SK-N-SH (cell line): ENCODE measurements around the gene PKP2. TPM values are rescaled to one million over a fixed set of nuclear protein-coding genes. Genes with fewer than 3 reads are reported as not detected.
A peak's percentile ranks its signal among the peaks of the same experiment; 100 is the strongest.

ENCODE experiments used
- CTCF ChIA-PET: fragments of 300-600, 350-600 bp; formaldehyde crosslinking; extraction: SDS; loops from one replicate; lab custom pipeline; 2021; lab: Yijun Ruan, JAX
- POLR2A ChIA-PET: fragments of 350-600 bp; sonication (Branson Sonifier 250); formaldehyde crosslinking; extraction: SDS; loops from one replicate; lab custom pipeline; 2020; ENCODE audit warnings: antibody characterized with exemption, inconsistent platforms; lab: Yijun Ruan, JAX
- DNase-seq: peaks from one replicate; pipeline ENCODE4 v3.0.0; 2012
- H2AFZ ChIP-seq: fragments of 200-600 bp; sonication (generic); 2 replicates; pipeline ENCODE4 v1.8.1; 2016; ENCODE audit warnings: antibody characterized with exemption, mild to moderate bottlenecking, low read depth
- H3F3A ChIP-seq: fragments of 200-600 bp; sonication (generic); replicated peaks from 2 replicates; pipeline ENCODE3; 2016; ENCODE audit warnings: antibody characterized with exemption, mild to moderate bottlenecking; ENCODE audit not compliant: insufficient read depth
- H3K27ac ChIP-seq, 2 experiments: fragments of 200-500 bp in 1 of 2; fragments of 200-600 bp in 1 of 2; sonication (Bioruptor generic) in 1 of 2; sonication (generic), shearing (Covaris generic) in 1 of 2; 2 replicates each; pipeline versions ENCODE4 v1.5.1 to v1.6.1; 2014 to 2016; ENCODE audit warnings: low read depth in 2 of 2, inconsistent platforms in 1 of 2, low read length in 1 of 2, mild to moderate bottlenecking in 1 of 2, mixed read lengths in 1 of 2
- H3K27me3 ChIP-seq: fragments of 200-600 bp; sonication (generic), shearing (Covaris generic); 2 replicates; pipeline ENCODE4 v1.6.1; 2016; ENCODE audit warnings: mixed run types; ENCODE audit not compliant: insufficient read depth
- H3K36me3 ChIP-seq, 2 experiments: fragments of 200-500 bp in 1 of 2; fragments of 200-600 bp in 1 of 2; sonication (Bioruptor generic) in 1 of 2; sonication (generic) in 1 of 2; replicated peaks in 1 of 2; 2 replicates each; pipeline versions ENCODE3 to v1.5.1; 2014 to 2016; ENCODE audit warnings: low read length in 1 of 2, mild to moderate bottlenecking in 1 of 2; ENCODE audit not compliant: insufficient read depth in 2 of 2, control insufficient read depth in 1 of 2
- H3K4me1 ChIP-seq, 2 experiments: fragments of 200-500 bp in 1 of 2; fragments of 200-600 bp in 1 of 2; sonication (Bioruptor generic) in 1 of 2; sonication (generic), shearing (Covaris generic) in 1 of 2; 2 replicates each; pipeline versions ENCODE4 v1.5.1 to v1.6.1; 2014 to 2016; ENCODE audit warnings: low read depth in 1 of 2, low read length in 1 of 2, mixed run types in 1 of 2; ENCODE audit not compliant: insufficient read depth in 2 of 2, control insufficient read depth in 1 of 2
- H3K4me2 ChIP-seq: fragments of 200-600 bp; sonication (generic), shearing (Covaris generic); 2 replicates; pipeline ENCODE4 v1.6.1; 2017; ENCODE audit warnings: mixed run types
- H3K4me3 ChIP-seq, 2 experiments: fragments of 200-500 bp in 1 of 2; fragments of 200-600 bp in 1 of 2; sonication (Bioruptor generic) in 1 of 2; sonication (generic), shearing (Covaris generic) in 1 of 2; 2 replicates each; pipeline versions ENCODE4 v1.5.1 to v1.8.1; 2014 to 2016; ENCODE audit warnings: low read depth in 2 of 2, inconsistent platforms in 1 of 2, low read length in 1 of 2, mild to moderate bottlenecking in 1 of 2, mixed read lengths in 1 of 2, moderate library complexity in 1 of 2
- H3K79me2 ChIP-seq: fragments of 200-600 bp; sonication (generic); 2 replicates; pipeline ENCODE4 v1.8.1; 2017; ENCODE audit warnings: mild to moderate bottlenecking; ENCODE audit not compliant: insufficient read depth
- H3K9ac ChIP-seq: fragments of 200-600 bp; sonication (generic); 2 replicates; pipeline ENCODE4 v1.6.1; 2017; ENCODE audit warnings: mixed run types
- H3K9me2 ChIP-seq: fragments of 200-600 bp; sonication (generic); 2 replicates; pipeline ENCODE4 v1.6.1; 2017; ENCODE audit warnings: mixed run types
- H3K9me3 ChIP-seq: fragments of 200-600 bp; sonication (generic); 2 replicates; pipeline ENCODE4 v1.6.1; 2017; ENCODE audit warnings: mixed run types, mild to moderate bottlenecking, moderate library complexity
- H4K20me1 ChIP-seq: fragments of 200-600 bp; sonication (generic); 2 replicates; pipeline ENCODE4 v1.6.1; 2017; ENCODE audit warnings: mild to moderate bottlenecking, mixed run types; ENCODE audit not compliant: insufficient read depth
- CHD2 ChIP-seq: fragments of 150-350 bp; IDR thresholded peaks from 2 replicates; pipeline ENCODE4 v1.6.1; 2018; ENCODE audit warnings: low read length; ENCODE audit not compliant: partially characterized antibody
- CTCF ChIP-seq: fragments of 200-600 bp; sonication (generic); IDR thresholded peaks from 2 replicates; pipeline ENCODE4 v1.6.1; 2017; ENCODE audit warnings: antibody characterized with exemption, mild to moderate bottlenecking, moderate library complexity
- EP300 ChIP-seq, 2 experiments: IDR thresholded peaks; 2 replicates each; pipeline versions ENCODE4 v1.4.0 to v1.6.1; 2012; ENCODE audit warnings: borderline replicate concordance in 1 of 2, low read depth in 1 of 2, low read length in 1 of 2
- FOXJ3 ChIP-seq: sonication (generic); formaldehyde crosslinking; IDR thresholded peaks from 2 replicates; pipeline ENCODE4 v1.5.1; 2020; ENCODE audit warnings: mild to moderate bottlenecking, missing genetic modification reagents
- FOXM1 ChIP-seq: IDR thresholded peaks from 2 replicates; pipeline ENCODE4 v1.4.0; 2012; ENCODE audit warnings: low read depth, mild to moderate bottlenecking
- GATA2 ChIP-seq: sonication (generic); formaldehyde crosslinking; IDR thresholded peaks from 2 replicates; pipeline ENCODE4 v1.5.0; 2020; ENCODE audit warnings: mild to moderate bottlenecking, missing genetic modification reagents
- RAD21 ChIP-seq: IDR thresholded peaks from 2 replicates; pipeline ENCODE4 v1.6.1; 2012; ENCODE audit warnings: mild to moderate bottlenecking, low read length
- RCOR1 ChIP-seq: fragments of 150-350 bp; IDR thresholded peaks from 2 replicates; pipeline ENCODE4 v1.6.1; 2017; ENCODE audit warnings: antibody characterized with exemption, low read length
- REST ChIP-seq: IDR thresholded peaks from 2 replicates; pipeline ENCODE4 v1.6.1; 2012; ENCODE audit warnings: mild to moderate bottlenecking, low read depth, low read length, moderate library complexity
- RXRA ChIP-seq: IDR thresholded peaks from 2 replicates; pipeline ENCODE4 v1.4.0; 2012; ENCODE audit warnings: low read depth, mild to moderate bottlenecking, borderline replicate concordance
- SIN3A ChIP-seq: IDR thresholded peaks from 2 replicates; pipeline ENCODE4 v1.6.1; 2012; ENCODE audit warnings: low read depth, mild to moderate bottlenecking, low read length, moderate library complexity, borderline replicate concordance
- TCF12 ChIP-seq: IDR thresholded peaks from 2 replicates; pipeline ENCODE4 v1.4.0; 2012
- WGBS: methylation state at CpG from one replicate; pipeline ENCODE4 v1.1.6; 2017; ENCODE audit warnings: low lambda C conversion rate; 5-methylcytosine and 5-hydroxymethylcytosine counted together
- polyA plus RNA-seq, 3 experiments: library from polyadenylated mRNA; depleted of rRNA; stranded (reverse); fragments of >200 nt; gene quantifications; 2 replicates each; pipeline ENCODE4 v1.2.3, GENCODE V29; 2012
- TF ChIP-seq, protein P1 (sequence below): IDR thresholded peaks from 2 replicates; pipeline ENCODE4 v1.4.0; 2012; ENCODE audit warnings: low read depth, borderline replicate concordance

The PKP2 gene
- polyA plus RNA-seq, 1 of the 3 experiments (the other 2 are of a cell fraction) = 0.10 TPM

- H4K20me1 ChIP-seq = no peaks in the 10 kb centered on the region
- H3F3A ChIP-seq = no peaks in the 10 kb centered on the region
- H3K4me1 ChIP-seq = peaks cover 0 to 18% of the 10 kb centered on the region in 2 experiments; a peak in 2 of 4 replicates
- no peak overlapping the region for H2AFZ ChIP-seq
- no peak for TF ChIP-seq CTCF
- TF ChIP-seq CHD2 = peak; percentile 84
- TF ChIP-seq SIN3A = no peak
- TF ChIP-seq EP300 (IDR thresholded peaks at IDR 0.05; ENCODE audit: borderline replicate concordance in 1 of 2, low read depth in 1 of 2, low read length in 1 of 2) = peak in 1 of 2 experiments; percentile 90; a peak in 2 of 4 replicates
- TF ChIP-seq RCOR1 = peak; percentile 83
- peak; percentile 8; the same call in 1 of the 2 replicates for TF ChIP-seq RAD21
- TF ChIP-seq FOXM1 = no peak
- 0 out of 2 replicates have a peak, but pooled peaks have one; percentile 52 for TF ChIP-seq FOXJ3 (CRISPR knock-in tag)
- no peak for TF ChIP-seq REST
- TF ChIP-seq, protein P1, sequence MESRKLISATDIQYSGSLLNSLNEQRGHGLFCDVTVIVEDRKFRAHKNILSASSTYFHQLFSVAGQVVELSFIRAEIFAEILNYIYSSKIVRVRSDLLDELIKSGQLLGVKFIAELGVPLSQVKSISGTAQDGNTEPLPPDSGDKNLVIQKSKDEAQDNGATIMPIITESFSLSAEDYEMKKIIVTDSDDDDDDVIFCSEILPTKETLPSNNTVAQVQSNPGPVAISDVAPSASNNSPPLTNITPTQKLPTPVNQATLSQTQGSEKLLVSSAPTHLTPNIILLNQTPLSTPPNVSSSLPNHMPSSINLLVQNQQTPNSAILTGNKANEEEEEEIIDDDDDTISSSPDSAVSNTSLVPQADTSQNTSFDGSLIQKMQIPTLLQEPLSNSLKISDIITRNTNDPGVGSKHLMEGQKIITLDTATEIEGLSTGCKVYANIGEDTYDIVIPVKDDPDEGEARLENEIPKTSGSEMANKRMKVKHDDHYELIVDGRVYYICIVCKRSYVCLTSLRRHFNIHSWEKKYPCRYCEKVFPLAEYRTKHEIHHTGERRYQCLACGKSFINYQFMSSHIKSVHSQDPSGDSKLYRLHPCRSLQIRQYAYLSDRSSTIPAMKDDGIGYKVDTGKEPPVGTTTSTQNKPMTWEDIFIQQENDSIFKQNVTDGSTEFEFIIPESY = no peak
- peak; percentile 36; the same call in 1 of the 2 replicates for TF ChIP-seq TCF12
- TF ChIP-seq GATA2 (CRISPR knock-in tag) = peak; percentile 88
- TF ChIP-seq RXRA = no peak
- H3K79me2 ChIP-seq = no peaks in the 10 kb centered on the region
- no peak overlapping the region for H3K9ac ChIP-seq
- POLR2A ChIA-PET = interaction anchor here (0.6 to 1.5 kb wide), 2 partner anchors 71 to 314 kb away, joined by 4 to 10 read pairs; partner anchors contain the start of gene YARS2
- H3K4me3 ChIP-seq = no peak overlapping the region; a peak in 1 of 4 replicates
- H3K36me3 ChIP-seq = no peaks in the 10 kb centered on the region
- no peaks in the 10 kb centered on the region for H3K9me3 ChIP-seq
- CTCF ChIA-PET = interaction anchor here (0.6 to 2.7 kb wide), 6 partner anchors 10 to 92 kb away, joined by 3 to 13 read pairs (median 4); partner anchors contain the start of gene YARS2
- 17% methylated on average over 3 of the region's 3 CpGs for WGBS
- no peaks in the 10 kb centered on the region for H3K27me3 ChIP-seq
- no peaks in the 10 kb centered on the region for H3K9me2 ChIP-seq
- H3K27ac ChIP-seq = peak overlapping the region in 1 of 2 experiments; percentile 95; a peak in 2 of 4 replicates
- DNase-seq = peak; percentile 65
- H3K4me2 ChIP-seq = no peak overlapping the region
Observed at GRCh38 chr12:32826807-32827412, 69.7 kb downstream of the PKP2 start.
